Cardiac muscle cell (in vitro differentiated cells and primary cell): ENCODE results near the gene DUSP8. TPM values are rescaled to one million over a fixed set of nuclear protein-coding genes. Genes with fewer than 3 reads are reported as not detected.

Source experiments
- DNase-seq, 2 donors: peaks; one replicate each; pipeline versions ENCODE4 v3.0.0 to v3.0.0-alpha.2; 2010 to 2017; ENCODE audit warnings: low read depth in 1 of 2, low spot score in 1 of 2
- H3K27ac ChIP-seq: fragments of 200-600 bp; sonication (generic); 2 replicates; pipeline ENCODE4 v1.5.1; 2016
- H3K27me3 ChIP-seq: fragments of 200-600 bp; sonication (generic); 2 replicates; pipeline ENCODE4 v1.6.0; 2016; ENCODE audit warnings: control low read depth
- H3K36me3 ChIP-seq: fragments of 200-600 bp; sonication (generic); 2 replicates; pipeline ENCODE4 v1.5.1; 2016; ENCODE audit warnings: control low read depth
- H3K4me1 ChIP-seq: fragments of 200-600 bp; sonication (generic); 2 replicates; pipeline ENCODE4 v1.8.1; 2017; ENCODE audit warnings: low read depth, mild to moderate bottlenecking, mixed run types
- H3K4me3 ChIP-seq: fragments of 200-600 bp; sonication (generic); 2 replicates; pipeline ENCODE4 v1.5.1; 2016; ENCODE audit warnings: mild to moderate bottlenecking
- H3K9me3 ChIP-seq: fragments of 200-600 bp; sonication (generic); 2 replicates; pipeline ENCODE4 v1.5.1; 2017; ENCODE audit warnings: low read depth, mild to moderate bottlenecking, control low read depth
- polyA plus RNA-seq: library from polyadenylated mRNA; unstranded; fragments of >200 nt; fragmentation: Nextera tagmentation; extraction: Ambion mirVana; gene quantifications from 2 replicates; pipeline ENCODE4 v1.2.1, GENCODE V29; 2016
- total RNA-seq: library from RNA; depleted of rRNA; stranded (reverse); fragments of >200 nt; gene quantifications from 2 replicates; pipeline ENCODE4 v1.2.3, GENCODE V29; 2016
- TF ChIP-seq, protein P1 (sequence below): IDR thresholded peaks from 2 replicates; pipeline ENCODE4 v1.5.1; 2012; ENCODE audit warnings: low read depth, mild to moderate bottlenecking, low read length

The DUSP8 gene
- total and polyA plus RNA-seq, 2 experiments from 2014 or later = 0.51 to 0.59 TPM

DNA sequence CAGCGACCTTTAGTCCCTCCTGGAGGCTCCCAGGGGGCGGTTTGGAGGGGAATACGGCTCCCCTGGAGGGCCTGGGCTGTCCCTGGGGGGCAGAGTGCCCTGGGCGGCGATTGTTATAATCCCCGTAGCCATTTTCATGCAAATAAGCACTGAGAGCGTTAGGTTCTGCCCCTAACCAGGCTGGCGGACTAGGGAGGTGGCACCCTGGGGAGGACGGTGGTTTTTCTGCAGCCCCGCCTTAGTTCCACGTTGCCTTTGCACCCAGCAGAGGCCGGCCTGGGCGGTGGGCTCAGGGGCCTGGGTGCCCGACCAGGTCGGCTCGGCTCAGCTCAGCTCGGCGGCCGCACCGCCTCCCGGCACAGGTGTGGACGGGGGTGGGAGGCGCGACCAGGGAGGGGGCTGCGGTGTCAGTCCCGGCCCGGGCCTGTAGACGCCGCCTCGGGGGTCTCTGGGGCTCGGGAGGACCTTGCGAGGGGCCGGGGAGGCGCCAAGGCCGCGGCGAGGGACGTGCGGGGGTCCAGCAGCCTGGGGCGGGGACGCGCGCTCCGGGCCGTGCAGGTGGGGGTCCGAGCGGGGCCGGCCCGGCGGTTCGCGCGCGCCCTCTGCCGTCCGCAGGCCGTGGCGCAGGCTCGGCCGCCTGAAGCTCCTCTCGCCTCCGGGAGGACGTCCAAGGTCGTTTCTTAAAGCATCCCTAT lies 2.3 kb upstream of the DUSP8 start:
- Histone ChIP-seq H3K36me3 (no peaks in the 10 kb centered on the region), H3K27ac (no peak overlapping the region), H3K9me3 (no peaks in the 10 kb centered on the region), H3K4me3 (peak overlapping the region; percentile 35), H3K4me1 (peaks cover 3% of the 10 kb centered on the region), H3K27me3 (peaks cover 80% of the 10 kb centered on the region)
- TF ChIP-seq, protein P1, sequence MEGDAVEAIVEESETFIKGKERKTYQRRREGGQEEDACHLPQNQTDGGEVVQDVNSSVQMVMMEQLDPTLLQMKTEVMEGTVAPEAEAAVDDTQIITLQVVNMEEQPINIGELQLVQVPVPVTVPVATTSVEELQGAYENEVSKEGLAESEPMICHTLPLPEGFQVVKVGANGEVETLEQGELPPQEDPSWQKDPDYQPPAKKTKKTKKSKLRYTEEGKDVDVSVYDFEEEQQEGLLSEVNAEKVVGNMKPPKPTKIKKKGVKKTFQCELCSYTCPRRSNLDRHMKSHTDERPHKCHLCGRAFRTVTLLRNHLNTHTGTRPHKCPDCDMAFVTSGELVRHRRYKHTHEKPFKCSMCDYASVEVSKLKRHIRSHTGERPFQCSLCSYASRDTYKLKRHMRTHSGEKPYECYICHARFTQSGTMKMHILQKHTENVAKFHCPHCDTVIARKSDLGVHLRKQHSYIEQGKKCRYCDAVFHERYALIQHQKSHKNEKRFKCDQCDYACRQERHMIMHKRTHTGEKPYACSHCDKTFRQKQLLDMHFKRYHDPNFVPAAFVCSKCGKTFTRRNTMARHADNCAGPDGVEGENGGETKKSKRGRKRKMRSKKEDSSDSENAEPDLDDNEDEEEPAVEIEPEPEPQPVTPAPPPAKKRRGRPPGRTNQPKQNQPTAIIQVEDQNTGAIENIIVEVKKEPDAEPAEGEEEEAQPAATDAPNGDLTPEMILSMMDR = peak; percentile 66
- peak; percentile 47 to 73 for DNase-seq

- H3K4me1 ChIP-seq = peaks cover 3% of the 10 kb centered on the region
- no peaks in the 10 kb centered on the region for H3K9me3 ChIP-seq
- no peaks in the 10 kb centered on the region for H3K36me3 ChIP-seq
- peaks cover 86% of the 10 kb centered on the region for H3K27me3 ChIP-seq
- peak overlapping the region; percentile 35 for H3K4me3 ChIP-seq
- H3K27ac ChIP-seq = no peak overlapping the region
- TF ChIP-seq, protein P1 = no peak
- no peak for DNase-seq
These were observed 1.8 kb upstream of the DUSP8 start for GRCh38 chr11:1573903-1574237.

- Histone ChIP-seq H3K4me1 (peaks cover 3% of the 10 kb centered on the region), H3K4me3 (peak overlapping the region; percentile 37), H3K9me3 (no peaks in the 10 kb centered on the region), H3K27ac (no peak overlapping the region), H3K36me3 (no peaks in the 10 kb centered on the region), H3K27me3 (peaks cover 87% of the 10 kb centered on the region)
- TF ChIP-seq, protein P1 = no peak
- DNase-seq = no peak
These were observed 1.2 kb upstream of the DUSP8 start for GRCh38 chr11:1573077-1573902.

DNA sequence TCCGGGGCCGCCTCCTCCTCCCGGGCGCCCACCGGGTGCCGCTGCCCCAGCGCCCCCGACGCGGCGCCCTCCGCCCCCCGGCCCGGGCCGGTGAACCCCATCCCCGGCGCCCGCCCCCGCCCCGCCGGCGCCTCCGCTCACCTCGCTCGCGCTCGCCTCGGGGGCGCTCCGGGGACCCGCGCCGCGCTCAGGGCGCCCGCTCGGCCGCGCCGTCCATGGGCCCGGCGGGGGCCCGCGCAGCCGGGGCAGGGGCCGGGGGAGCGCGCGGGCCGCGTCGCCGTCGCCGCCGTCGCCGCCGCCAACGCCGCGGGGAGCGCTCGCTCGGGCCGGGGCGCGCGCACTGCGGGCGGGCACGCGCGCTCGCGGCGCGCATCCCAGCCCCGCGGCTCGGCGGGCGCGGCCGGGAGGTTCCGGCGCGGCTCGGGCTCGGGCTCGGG lies 293 bp downstream of the DUSP8 start:
- DNase-seq = no peak
- Histone ChIP-seq H3K4me1 (peaks cover 3% of the 10 kb centered on the region), H3K4me3 (peak overlapping the region; percentile 11), H3K9me3 (no peaks in the 10 kb centered on the region), H3K27me3 (peaks cover 88% of the 10 kb centered on the region), H3K36me3 (no peaks in the 10 kb centered on the region), H3K27ac (no peak overlapping the region)
- TF ChIP-seq, protein P1 = no peak

DNA sequence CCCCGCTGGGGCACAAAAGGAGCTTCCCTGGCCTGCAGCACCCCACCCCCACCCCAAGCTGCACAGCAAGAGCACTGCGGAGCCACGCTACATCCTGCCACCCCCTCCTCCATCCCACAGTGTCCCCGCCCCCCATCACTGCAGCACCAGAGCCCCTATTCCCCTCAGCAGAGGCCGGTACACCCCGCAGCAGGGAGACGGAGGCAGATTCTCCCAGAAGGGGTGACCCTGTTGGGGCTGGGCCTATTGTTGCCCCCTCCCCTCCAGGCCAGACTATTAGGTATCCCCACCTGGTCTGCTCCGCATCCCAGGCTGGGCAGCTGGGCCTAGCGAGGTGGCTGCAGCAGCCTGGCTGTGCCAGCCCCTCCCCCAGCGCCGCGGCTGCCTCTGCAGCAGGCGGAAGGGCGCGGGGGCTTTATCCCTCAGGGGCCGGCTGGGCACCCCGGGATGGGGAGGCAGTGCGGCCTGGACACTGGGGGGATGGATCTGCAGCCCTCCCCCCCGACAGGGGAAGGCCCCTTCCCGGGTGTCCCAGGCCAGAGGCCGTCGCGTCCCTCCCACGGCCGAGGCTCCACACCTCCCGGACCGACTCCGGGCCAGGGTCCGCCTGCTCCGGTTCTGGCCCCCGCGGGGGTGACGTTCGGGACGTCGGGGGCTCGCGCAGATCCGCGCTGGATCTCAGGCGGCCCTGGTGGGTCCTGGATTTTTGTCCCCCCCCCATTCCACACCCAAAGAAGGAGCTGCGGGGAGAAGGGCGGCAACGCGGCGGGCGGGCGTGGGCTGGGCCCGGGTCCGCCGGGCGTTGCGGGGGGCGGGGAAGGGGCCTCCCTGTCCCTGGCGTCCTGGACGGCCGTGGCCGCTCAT lies 943 bp downstream of the DUSP8 start:
- Histone ChIP-seq H3K9me3 (no peaks in the 10 kb centered on the region), H3K4me1 (peaks cover 3% of the 10 kb centered on the region), H3K36me3 (no peaks in the 10 kb centered on the region), H3K27ac (no peak overlapping the region), H3K27me3 (peaks cover 85% of the 10 kb centered on the region), H3K4me3 (peak overlapping the region; percentile 11)
- DNase-seq = no peak
- TF ChIP-seq, protein P1 = no peak
